Activated CD4-positive, alpha-beta T cell treated with anti-CD3 and anti-CD28 coated beads for 36 hours (primary cell): ENCODE measurements around the gene TRABD2B. TPM values are rescaled to one million over a fixed set of nuclear protein-coding genes. Genes with fewer than 3 reads are reported as not detected.

Experiments
- ATAC-seq: fragments of 200-7000 bp; cut with Tn5 transposase; one replicate; pipeline ENCODE4 v1.10.0; 2021; ENCODE audit warnings: mild to moderate bottlenecking, moderate library complexity
- CTCF ChIA-PET: fragments of 350-600 bp; sonication (Branson Sonifier 250); formaldehyde crosslinking; loops from one replicate; lab custom pipeline; 2021; ENCODE audit warnings: antibody characterized with exemption; lab: Charles Lee
- POLR2A ChIA-PET: fragments of 350-600 bp; sonication (Branson Sonifier 250); formaldehyde crosslinking; loops from one replicate; lab custom pipeline; 2021; ENCODE audit warnings: antibody characterized with exemption, inconsistent platforms; lab: Charles Lee
- DNase-seq: peaks from one replicate; pipeline ENCODE4 v3.0.0-alpha.2; 2020
- H3K27ac Mint-ChIP-seq: one replicate; pipeline ENCODE4 v1.8.0; 2021; ENCODE audit warnings: mixed read lengths
- H3K27me3 Mint-ChIP-seq: one replicate; pipeline ENCODE4 v1.8.0; 2021; ENCODE audit warnings: mixed read lengths
- H3K36me3 Mint-ChIP-seq: one replicate; pipeline ENCODE4 v1.8.0; 2021; ENCODE audit warnings: low read depth, mixed read lengths
- H3K4me1 Mint-ChIP-seq: one replicate; pipeline ENCODE4 v1.8.0; 2021; ENCODE audit warnings: mixed read lengths
- H3K4me3 Mint-ChIP-seq: one replicate; pipeline ENCODE4 v1.8.0; 2021; ENCODE audit warnings: mild to moderate bottlenecking, moderate library complexity, mixed read lengths
- H3K9me3 Mint-ChIP-seq: one replicate; pipeline ENCODE4 v1.8.0; 2021; ENCODE audit warnings: low read depth, mixed read lengths
- intact Hi-C, 2 experiments: fragments of 100-400 bp; cut with DNase I in 1 of 2; cut with micrococcal nuclease in 1 of 2; formaldehyde crosslinking; loops; one replicate each; pipeline versions ENCODE4 v1.14.2 to v1.15.1; 2022 to 2024; cut with DNase I, micrococcal nuclease
- total RNA-seq, 2 experiments: library from RNA; stranded (reverse); gene quantifications; one replicate each; pipeline ENCODE4 v1.2.3, GENCODE V29; 2021

TRABD2B gene
- total RNA-seq, 2 experiments from 2014 or later = not detected

DNA sequence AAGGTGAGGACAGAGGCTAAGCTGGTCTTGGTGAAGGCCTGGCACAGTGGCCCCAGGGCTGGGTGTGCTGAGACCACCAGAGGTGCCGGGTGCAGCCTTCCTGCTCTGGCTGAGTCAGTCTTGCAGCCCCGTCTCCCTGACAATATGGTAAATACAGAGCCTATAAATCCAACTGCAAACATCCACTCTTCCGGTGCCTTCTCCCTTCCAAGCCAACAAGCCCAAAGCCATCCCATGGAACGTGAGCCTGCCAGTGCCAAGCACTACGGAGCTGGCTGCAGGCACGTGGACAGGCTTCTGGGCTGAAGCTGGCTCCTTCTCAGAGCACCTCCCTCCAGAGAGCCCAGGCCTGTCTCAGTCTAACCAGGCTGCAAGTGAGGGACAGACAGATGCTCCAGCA is 70.0 kb downstream of the TRABD2B start:
- no peak overlapping the region for H3K27ac Mint-ChIP-seq
- ChIA-PET POLR2A (no interaction called here), CTCF (no interaction called here)
- intact Hi-C loops = no loop called here
- H3K36me3 Mint-ChIP-seq = no peaks in the 10 kb centered on the region
- H3K4me1 Mint-ChIP-seq = no peaks in the 10 kb centered on the region
- peaks cover 15% of the 10 kb centered on the region for H3K27me3 Mint-ChIP-seq
- H3K9me3 Mint-ChIP-seq = no peaks in the 10 kb centered on the region
- no peak overlapping the region for H3K4me3 Mint-ChIP-seq
- DNase-seq (no peak), ATAC-seq (no peak)

DNA sequence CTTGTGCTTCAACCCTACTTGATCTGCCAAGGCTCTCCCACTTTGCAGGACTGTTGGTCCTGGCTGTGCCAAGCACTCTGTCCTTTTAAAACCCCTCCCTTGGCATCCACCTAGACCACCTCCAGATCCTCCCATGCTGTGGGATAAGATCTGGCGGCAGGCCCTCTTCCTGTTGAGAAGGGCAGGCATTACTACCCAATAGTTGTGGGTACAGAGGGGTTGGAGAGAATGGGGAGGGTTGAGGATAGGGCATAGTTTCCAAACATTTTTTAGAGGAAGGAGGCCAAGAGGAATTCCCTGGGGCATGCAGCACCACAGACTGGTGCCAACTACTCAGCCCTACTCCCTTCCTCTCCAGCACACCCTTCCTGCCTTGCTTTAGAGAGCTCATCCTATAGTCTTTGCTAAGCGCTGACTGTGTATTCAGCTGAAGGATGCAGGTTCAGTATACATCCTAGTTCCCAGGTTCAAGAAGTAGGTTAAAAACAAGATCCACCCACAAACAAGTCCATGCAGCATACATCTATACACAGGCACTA is 70.7 kb downstream of the TRABD2B start:
- ChIA-PET CTCF (no interaction called here), POLR2A (no interaction called here)
- intact Hi-C loops = no loop called here
- no peak overlapping the region for H3K27ac Mint-ChIP-seq
- no peaks in the 10 kb centered on the region for H3K36me3 Mint-ChIP-seq
- peaks cover 14% of the 10 kb centered on the region for H3K27me3 Mint-ChIP-seq
- H3K9me3 Mint-ChIP-seq = no peaks in the 10 kb centered on the region
- DNase-seq = no peak
- H3K4me1 Mint-ChIP-seq = no peaks in the 10 kb centered on the region
- H3K4me3 Mint-ChIP-seq = no peak overlapping the region
- no peak for ATAC-seq

DNA sequence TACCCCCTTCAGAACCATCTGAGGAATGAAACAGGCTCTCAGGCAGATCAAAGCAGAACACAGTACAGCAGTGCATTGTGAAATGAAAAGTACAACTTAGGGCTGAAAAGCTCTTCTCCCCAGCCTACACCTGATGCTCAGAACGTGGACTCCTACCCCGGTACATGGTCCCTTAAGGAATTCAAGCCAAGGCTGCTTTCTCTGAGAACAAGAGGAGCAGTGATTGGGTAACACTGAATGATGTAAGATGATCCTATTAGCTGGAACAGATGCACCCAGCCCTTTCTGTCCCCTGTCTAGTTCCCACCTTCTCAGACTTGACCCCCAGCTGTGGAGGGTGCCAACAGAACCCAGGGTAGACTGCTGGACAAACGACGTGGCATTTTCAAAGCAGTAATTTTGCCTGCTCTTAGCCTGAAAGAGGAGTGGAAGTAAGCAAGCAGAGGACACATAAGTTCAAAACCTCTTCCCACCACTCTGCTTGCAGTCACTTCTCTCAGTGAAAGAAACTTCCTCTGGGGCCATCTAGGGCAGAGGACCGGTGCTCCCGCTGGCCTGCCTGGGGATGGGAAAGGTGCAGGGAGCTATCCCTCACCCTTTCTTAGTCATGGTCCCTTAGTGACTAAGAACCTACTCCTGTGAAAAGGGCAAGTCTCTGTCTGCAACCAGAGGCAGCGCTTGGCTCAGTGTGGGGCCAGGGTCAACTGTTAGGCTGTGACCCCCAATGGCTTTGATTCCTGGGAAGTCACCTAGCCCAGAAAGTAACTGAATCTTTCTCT is 72.7 kb downstream of the TRABD2B start:
- H3K9me3 Mint-ChIP-seq = no peaks in the 10 kb centered on the region
- H3K27me3 Mint-ChIP-seq = peaks cover 16% of the 10 kb centered on the region
- H3K4me3 Mint-ChIP-seq = no peak overlapping the region
- POLR2A ChIA-PET = no interaction called here
- no peaks in the 10 kb centered on the region for H3K4me1 Mint-ChIP-seq
- no peak overlapping the region for H3K27ac Mint-ChIP-seq
- DNase-seq = no peak
- intact Hi-C loops = no loop called here
- no peaks in the 10 kb centered on the region for H3K36me3 Mint-ChIP-seq
- CTCF ChIA-PET = no interaction called here
- no peak for ATAC-seq

DNA sequence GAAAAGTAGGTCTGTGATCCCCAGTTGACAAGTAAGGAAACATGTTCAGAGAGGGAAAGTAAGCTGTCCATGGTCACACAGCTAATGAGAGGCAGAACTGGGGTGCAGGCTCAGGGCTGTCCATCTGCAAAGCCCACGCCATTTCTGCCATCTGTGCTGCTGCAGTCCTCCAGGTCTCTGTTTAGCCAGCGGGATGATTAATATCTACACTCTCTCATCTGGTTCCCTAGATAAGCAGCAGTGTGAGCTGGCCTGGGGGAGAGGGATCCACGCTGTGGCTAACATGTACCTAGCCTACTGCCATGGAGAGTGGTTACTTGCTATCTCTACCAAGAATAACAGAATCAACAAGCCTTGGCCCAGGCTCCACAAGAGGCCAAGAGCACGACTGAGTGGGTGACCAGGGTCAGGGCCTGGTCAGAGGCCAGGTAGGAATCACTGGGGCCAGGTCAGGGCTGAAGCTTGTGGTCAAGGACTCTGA is 75.2 kb downstream of the TRABD2B start:
- H3K27ac Mint-ChIP-seq = no peak overlapping the region
- intact Hi-C loops = no loop called here

DNA sequence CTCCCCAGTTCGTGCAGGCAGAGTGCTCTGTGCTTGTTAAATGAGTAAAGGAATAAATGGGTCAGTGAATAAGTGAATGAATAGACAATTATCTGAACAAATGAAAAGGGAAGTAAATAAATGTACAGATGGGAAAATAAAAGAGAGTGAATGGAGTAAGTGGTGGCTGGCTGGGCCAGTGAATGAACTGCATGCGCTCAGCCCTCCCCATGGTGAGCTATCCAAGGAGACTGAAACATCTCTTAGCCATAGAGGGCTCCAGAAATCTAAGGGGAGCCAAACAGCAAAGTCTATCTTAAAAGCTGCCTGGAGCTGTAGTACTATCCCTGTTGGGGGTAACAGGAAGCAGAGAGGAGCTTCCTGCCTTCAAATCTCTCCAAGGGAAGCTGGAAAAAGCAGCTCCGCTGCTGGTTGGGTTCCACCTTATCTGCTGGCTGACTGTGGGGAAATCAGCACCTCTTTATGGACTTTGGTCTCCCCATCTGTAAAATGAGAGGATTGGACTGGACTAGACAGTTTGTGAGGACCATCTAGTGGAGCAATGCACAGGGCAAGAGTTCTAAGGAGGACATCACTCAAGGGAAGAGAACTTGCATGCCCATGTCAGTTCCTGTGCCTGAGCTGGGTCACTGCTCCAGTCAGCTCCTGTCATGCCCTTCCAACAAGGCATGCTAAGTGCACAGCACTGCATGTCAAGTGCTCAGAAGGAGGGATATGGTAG is 77.9 kb downstream of the TRABD2B start:
- Mint-ChIP-seq H3K36me3 (no peaks in the 10 kb centered on the region), H3K4me1 (no peaks in the 10 kb centered on the region), H3K27me3 (peaks cover 13% of the 10 kb centered on the region), H3K4me3 (no peak overlapping the region), H3K9me3 (no peaks in the 10 kb centered on the region), H3K27ac (no peak overlapping the region)
- ChIA-PET POLR2A (no interaction called here), CTCF (no interaction called here)
- intact Hi-C loops = no loop called here
- ATAC-seq = no peak
- no peak for DNase-seq

More for the DNA sequence above, 75.2 kb downstream of the TRABD2B start:
- H3K9me3 Mint-ChIP-seq = no peaks in the 10 kb centered on the region
- H3K4me3 Mint-ChIP-seq = no peak overlapping the region
- H3K36me3 Mint-ChIP-seq = no peaks in the 10 kb centered on the region
- ChIA-PET CTCF (no interaction called here), POLR2A (no interaction called here)
- peaks cover 16% of the 10 kb centered on the region for H3K27me3 Mint-ChIP-seq
- DNase-seq (no peak), ATAC-seq (no peak)
- no peaks in the 10 kb centered on the region for H3K4me1 Mint-ChIP-seq

DNA sequence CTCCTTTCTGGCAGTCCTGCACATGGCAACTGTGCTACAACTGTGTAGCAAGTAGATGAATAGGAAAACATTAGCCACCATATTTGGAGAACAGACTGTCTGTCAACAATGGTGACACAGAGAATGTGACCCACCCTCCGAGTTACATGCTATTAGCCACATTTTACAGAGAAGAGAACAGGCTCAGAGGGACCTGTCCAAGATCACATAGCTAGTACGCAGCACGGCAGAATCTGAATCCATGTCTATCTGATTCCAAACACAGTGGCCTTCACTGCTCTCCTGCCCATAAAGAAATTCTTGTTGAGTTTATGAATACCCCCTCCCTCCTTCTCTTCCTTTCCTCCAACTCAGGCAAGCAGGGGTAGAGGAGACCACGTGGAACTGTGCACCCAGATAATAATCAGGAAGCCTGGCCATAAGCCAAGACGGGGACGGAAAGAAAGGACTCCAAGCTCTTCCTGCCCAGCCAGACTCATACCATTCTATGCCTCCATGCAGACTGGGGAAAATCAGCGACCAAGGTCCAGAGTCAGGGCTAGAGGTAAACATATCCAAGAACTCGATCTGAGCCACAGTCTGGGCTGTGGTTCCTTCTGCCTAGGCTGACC is 78.8 kb downstream of the TRABD2B start:
- no peak overlapping the region for H3K4me3 Mint-ChIP-seq
- H3K9me3 Mint-ChIP-seq = no peaks in the 10 kb centered on the region
- ATAC-seq (no peak), DNase-seq (no peak)
- intact Hi-C loops = no loop called here
- H3K4me1 Mint-ChIP-seq = no peaks in the 10 kb centered on the region
- peaks cover 6% of the 10 kb centered on the region for H3K27me3 Mint-ChIP-seq
- CTCF ChIA-PET = no interaction called here
- H3K36me3 Mint-ChIP-seq = no peaks in the 10 kb centered on the region
- H3K27ac Mint-ChIP-seq = no peak overlapping the region
- POLR2A ChIA-PET = no interaction called here

DNA sequence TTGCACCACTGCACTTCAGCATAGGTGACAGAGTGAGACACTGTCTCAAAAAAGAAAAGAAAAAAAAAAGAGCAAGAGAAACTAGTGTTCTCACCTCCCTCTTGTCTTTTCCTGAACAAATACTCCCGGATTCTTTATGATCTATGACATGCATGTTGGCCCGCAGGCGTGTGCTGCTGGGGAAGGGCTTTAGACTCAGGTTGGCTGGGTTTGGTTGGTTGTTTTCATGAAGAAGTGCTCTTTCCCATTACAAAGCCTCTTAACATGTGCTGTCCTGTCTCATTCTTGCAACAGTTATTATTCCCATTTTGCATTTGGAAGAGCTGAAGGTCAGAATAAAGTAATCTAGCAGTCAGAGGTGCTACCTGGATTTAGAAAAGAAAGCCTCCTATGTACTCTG is 79.5 kb downstream of the TRABD2B start:
- no peaks in the 10 kb centered on the region for H3K4me1 Mint-ChIP-seq
- ChIA-PET CTCF (no interaction called here), POLR2A (no interaction called here)
- no peak overlapping the region for H3K27ac Mint-ChIP-seq
- H3K9me3 Mint-ChIP-seq = no peaks in the 10 kb centered on the region
- H3K4me3 Mint-ChIP-seq = no peak overlapping the region
- H3K36me3 Mint-ChIP-seq = no peaks in the 10 kb centered on the region
- intact Hi-C loops = no loop called here
- ATAC-seq (no peak), DNase-seq (no peak)
- H3K27me3 Mint-ChIP-seq = peaks cover 2% of the 10 kb centered on the region

DNA sequence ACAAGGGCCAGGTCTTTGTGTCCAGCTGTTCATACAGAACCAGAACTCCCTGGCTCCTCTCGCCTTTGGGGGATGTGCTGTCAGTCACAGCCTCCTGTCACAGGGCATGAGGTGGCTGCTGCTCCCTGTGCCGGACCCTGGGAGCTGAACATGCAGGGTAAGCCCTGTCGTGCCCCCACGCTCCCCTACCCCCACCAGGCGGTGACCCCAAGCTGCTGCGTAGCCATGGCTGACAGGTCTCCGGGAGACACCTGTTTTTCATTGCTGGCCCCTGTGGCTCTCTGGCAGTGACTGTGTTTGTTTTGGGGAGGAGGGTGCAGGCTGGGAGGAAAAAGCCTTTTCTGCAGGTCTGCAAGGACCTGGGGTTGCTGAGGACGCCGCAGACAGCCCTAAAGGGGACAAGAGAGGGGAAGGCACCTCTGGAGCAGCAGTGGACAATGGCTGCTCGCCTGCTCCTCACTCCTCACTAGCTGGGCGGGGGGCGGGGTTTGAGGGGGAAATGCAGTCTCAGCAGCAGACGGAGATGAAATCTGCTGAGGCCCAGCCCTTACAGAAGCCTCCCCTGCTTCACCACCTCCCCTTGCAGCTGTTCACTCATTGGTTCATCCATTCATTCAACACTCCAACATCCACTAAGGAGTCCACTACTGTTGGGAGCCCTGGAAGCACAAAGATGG is 81.4 kb downstream of the TRABD2B start:
- intact Hi-C loops = no loop called here
- Mint-ChIP-seq H3K4me1 (no peaks in the 10 kb centered on the region), H3K36me3 (no peaks in the 10 kb centered on the region), H3K27me3 (peaks cover 2% of the 10 kb centered on the region), H3K27ac (no peak overlapping the region), H3K9me3 (no peaks in the 10 kb centered on the region), H3K4me3 (no peak overlapping the region)
- POLR2A ChIA-PET = no interaction called here
- ATAC-seq (no peak), DNase-seq (no peak)
- CTCF ChIA-PET = interaction anchor here (0.6 kb wide), 1 partner anchor 116 kb away, joined by 3 read pairs; no protein-coding TSS in a partner anchor

DNA sequence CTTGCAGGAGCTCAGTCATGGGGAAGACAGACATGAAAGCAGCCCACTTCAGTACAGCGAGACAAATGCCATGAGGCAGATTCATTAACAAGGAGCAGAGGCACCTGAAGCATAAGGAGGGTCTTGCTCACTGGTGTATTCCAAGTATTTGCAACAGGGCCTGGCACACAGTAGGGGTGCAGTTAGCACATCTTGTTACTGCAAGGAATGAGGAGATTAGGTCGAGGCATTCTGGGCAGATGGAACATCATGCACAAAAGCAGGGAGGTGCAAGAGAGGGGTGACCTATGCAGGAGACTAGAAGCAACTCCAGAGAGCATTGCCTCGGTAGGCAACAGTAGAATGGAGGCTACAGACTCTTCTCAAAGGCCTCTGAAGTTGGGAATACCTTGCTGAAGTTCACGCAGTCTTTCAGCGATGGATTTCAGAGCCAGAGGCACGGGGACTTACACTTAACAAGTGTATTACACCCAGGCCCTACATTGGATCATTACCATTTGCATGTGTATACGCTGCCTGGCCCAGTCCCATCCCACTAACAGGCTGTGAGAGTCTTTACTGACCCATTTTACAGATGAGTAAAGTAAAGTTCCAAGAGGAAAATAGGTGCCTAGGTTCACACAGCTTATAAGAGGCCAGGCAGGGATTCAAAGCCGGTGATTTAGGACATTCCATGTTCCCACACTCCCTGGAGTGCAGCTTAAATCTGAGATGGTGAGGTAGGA is 82.1 kb downstream of the TRABD2B start:
- no peak overlapping the region for H3K4me3 Mint-ChIP-seq
- H3K9me3 Mint-ChIP-seq = no peaks in the 10 kb centered on the region
- H3K36me3 Mint-ChIP-seq = no peaks in the 10 kb centered on the region
- ChIA-PET CTCF (no interaction called here), POLR2A (no interaction called here)
- H3K27ac Mint-ChIP-seq = no peak overlapping the region
- intact Hi-C loops = no loop called here
- ATAC-seq (no peak), DNase-seq (no peak)
- no peaks in the 10 kb centered on the region for H3K4me1 Mint-ChIP-seq
- H3K27me3 Mint-ChIP-seq = no peaks in the 10 kb centered on the region

DNA sequence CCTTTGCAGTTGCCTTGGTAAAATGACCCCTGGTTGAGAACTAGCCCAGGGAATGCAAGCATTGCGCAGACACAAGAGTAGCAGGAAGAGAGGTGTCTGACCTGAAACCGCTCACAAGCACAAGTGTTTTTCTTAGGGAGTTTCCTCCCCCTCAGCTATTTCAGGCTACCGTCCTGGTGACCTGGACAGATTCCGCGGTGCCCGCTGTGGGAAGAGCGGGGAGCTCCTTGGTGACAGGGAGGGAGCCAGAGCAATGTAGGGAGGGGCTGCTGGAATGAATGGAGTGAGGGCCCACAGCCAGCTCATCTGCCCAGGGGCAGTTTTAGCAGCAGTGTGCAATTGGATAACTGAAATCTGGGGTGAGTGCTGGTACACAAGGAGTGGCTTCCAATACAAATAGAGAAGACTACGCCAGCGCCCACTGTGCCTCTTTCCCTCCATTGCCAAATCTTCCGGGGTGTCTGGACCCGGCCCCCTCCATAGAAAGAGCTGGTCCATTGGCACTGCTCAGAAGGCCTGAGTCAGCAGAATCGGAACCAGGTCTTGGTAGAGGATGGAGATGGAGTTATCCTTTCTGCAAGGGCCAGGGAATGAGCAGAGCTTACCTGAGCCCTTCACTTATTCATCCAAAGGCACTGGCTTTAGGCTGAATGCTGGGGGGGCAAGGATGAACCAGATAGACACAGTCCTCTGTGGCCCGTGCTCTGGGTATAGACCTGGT is 82.8 kb downstream of the TRABD2B start:
- ChIA-PET CTCF (no interaction called here), POLR2A (no interaction called here)
- Mint-ChIP-seq H3K27ac (no peak overlapping the region), H3K36me3 (no peaks in the 10 kb centered on the region), H3K4me3 (no peak overlapping the region), H3K9me3 (no peaks in the 10 kb centered on the region), H3K27me3 (no peaks in the 10 kb centered on the region), H3K4me1 (no peaks in the 10 kb centered on the region)
- intact Hi-C loops = no loop called here
- no peak for ATAC-seq
- DNase-seq = no peak
